ENCODE results near the gene TRIO. TPM values are rescaled to one million over a fixed set of nuclear protein-coding genes. Genes with fewer than 3 reads are reported as not detected.
A peak's percentile ranks its signal among the peaks of the same experiment; 100 is the strongest.

TRIO gene
- total and polyA plus RNA-seq, 11 donors: 35.2 to 99.1 (median 58.4) TPM

DNA sequence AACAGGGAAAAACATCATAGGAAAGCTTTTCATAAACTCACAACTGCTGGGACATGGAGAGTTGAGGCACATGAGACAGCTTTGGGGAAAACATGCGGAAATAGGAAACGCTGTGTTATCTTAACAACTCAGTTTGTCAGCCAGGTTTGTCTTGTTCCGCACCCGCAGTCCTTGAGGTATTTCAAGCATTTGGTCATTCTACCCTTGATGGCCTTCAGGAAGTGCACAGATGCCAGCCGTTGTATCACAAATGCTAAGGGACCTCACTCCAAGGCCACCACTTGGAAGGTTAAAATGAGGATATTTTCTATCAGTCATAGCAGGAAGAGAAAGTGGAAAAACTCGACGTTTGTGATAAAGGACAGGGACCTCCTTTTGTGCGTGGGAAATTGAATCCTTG, 83.8 kb downstream of the TRIO start:
- H3K4me1 ChIP-seq: peaks cover 8 to 81% (median 40%) of the 10 kb centered on the region in 12 donors
- no peaks in the 10 kb centered on the region for H3K36me3 ChIP-seq
- intact Hi-C loops (cut with DNase I): no loop called here
- TF ChIP-seq, protein P1, sequence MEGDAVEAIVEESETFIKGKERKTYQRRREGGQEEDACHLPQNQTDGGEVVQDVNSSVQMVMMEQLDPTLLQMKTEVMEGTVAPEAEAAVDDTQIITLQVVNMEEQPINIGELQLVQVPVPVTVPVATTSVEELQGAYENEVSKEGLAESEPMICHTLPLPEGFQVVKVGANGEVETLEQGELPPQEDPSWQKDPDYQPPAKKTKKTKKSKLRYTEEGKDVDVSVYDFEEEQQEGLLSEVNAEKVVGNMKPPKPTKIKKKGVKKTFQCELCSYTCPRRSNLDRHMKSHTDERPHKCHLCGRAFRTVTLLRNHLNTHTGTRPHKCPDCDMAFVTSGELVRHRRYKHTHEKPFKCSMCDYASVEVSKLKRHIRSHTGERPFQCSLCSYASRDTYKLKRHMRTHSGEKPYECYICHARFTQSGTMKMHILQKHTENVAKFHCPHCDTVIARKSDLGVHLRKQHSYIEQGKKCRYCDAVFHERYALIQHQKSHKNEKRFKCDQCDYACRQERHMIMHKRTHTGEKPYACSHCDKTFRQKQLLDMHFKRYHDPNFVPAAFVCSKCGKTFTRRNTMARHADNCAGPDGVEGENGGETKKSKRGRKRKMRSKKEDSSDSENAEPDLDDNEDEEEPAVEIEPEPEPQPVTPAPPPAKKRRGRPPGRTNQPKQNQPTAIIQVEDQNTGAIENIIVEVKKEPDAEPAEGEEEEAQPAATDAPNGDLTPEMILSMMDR (IDR thresholded peaks at IDR 0.05): no peak
- TF ChIP-seq POLR2A (IDR thresholded peaks at IDR 0.05): no peak
- peak overlapping the region in 1 of 12 donors; percentile 10 for H3K27ac ChIP-seq
- H3K4me3 ChIP-seq: no peak overlapping the region
- DNase-seq: no peak
- ATAC-seq: no peak
- H3K27me3 ChIP-seq: no peaks in the 10 kb centered on the region
- no peaks in the 10 kb centered on the region for H3K9me3 ChIP-seq
- 39 to 62% (median 50%) methylated on average over 8 of the region's 8 CpGs for WGBS, 4 donors

- Histone ChIP-seq H3K27me3 (no peaks in the 10 kb centered on the region), H3K4me3 (no peak overlapping the region), H3K4me1 (peaks cover 8 to 79% (median 38%) of the 10 kb centered on the region in 12 donors), H3K36me3 (no peaks in the 10 kb centered on the region), H3K9me3 (no peaks in the 10 kb centered on the region), H3K27ac (peak overlapping the region in 1 of 12 donors; percentile 10)
- WGBS, 4 donors: 48 to 54% (median 49%) methylated on average over 3 of the region's 3 CpGs
- DNase-seq (no peak), ATAC-seq (no peak)
- TF ChIP-seq POLR2A (IDR thresholded peaks at IDR 0.05): no peak
- TF ChIP-seq, protein P1 (IDR thresholded peaks at IDR 0.05): no peak
- intact Hi-C loops (cut with DNase I): no loop called here
Observed at GRCh38 chr5:14227513-14227912, 84.4 kb downstream of the TRIO start.

DNA sequence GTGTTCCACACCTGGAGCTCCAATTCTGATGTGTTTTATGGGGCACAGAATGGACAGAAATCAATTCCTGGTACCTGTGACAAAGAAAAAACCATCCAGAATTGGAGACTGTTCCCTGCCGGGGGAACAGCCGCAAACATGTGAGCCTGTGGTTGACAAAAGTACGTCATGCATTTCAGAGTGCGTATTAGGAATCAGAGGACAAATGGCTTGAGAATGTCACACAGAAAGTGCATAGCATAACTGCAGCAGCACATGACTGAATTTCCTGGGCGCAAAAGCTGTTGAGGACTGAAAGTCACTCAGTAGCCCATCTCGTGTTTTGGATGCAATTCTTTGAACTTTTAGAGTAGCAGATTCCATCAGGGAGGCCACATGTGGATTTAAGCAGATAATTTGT, 85.1 kb downstream of the TRIO start:
- Histone ChIP-seq H3K27ac (peak overlapping the region in 1 of 12 donors; percentile 6), H3K4me1 (peaks cover 3 to 72% (median 32%) of the 10 kb centered on the region in 12 donors), H3K27me3 (no peaks in the 10 kb centered on the region), H3K4me3 (no peak overlapping the region), H3K9me3 (no peaks in the 10 kb centered on the region), H3K36me3 (no peaks in the 10 kb centered on the region)
- intact Hi-C loops (cut with DNase I): no loop called here
- peak in 2 of 4 donors; percentile 40 to 53 for ATAC-seq
- no peak for DNase-seq
- no peak for TF ChIP-seq POLR2A (IDR thresholded peaks at IDR 0.05)
- TF ChIP-seq, protein P1 (IDR thresholded peaks at IDR 0.05): no peak
- WGBS, 4 donors: 73 to 80% (median 78%) methylated on average over 6 of the region's 6 CpGs

DNA sequence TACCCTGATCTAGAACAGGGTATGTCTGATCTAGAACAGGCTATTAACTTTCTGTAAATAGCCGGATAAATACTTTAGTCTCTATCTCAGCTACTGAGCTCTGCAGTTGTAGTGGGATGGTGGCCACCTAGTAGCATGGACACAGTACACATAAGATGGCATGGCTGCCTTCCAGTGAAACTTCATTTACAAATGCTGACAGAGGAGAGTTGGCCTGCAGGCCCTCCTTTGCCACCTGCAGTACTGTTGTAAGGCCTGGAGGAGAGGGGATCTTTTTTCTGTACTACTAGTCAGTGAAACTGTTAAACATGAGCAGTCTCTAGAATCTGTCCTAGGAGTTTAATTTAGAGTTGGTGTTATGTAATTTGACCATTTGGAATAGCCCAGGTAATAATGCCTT, 86.0 kb downstream of the TRIO start:
- intact Hi-C loops (cut with DNase I): no loop called here
- ATAC-seq (peak; percentile 74 to 91 (median 86)), DNase-seq (peak in 1 of 5 donors; percentile 61)
- no peak for TF ChIP-seq POLR2A (IDR thresholded peaks at IDR 0.05)
- 42 to 71% (median 63%) methylated on average over 1 of the region's 1 CpG for WGBS, 4 donors
- H3K4me3 ChIP-seq: no peak overlapping the region
- H3K27me3 ChIP-seq: no peaks in the 10 kb centered on the region
- peak overlapping the region in 1 of 12 donors; percentile 6 for H3K27ac ChIP-seq
- no peaks in the 10 kb centered on the region for H3K9me3 ChIP-seq
- peaks cover 3 to 65% (median 23%) of the 10 kb centered on the region in 12 donors for H3K4me1 ChIP-seq
- no peaks in the 10 kb centered on the region for H3K36me3 ChIP-seq

- TF ChIP-seq, protein P1 (IDR thresholded peaks at IDR 0.05): no peak
- no peak for TF ChIP-seq POLR2A (IDR thresholded peaks at IDR 0.05)
Observed at GRCh38 chr5:14229734-14230133, 86.6 kb downstream of the TRIO start.

More at GRCh38 chr5:14229734-14230133, 86.6 kb downstream of the TRIO start:
- H3K4me3 ChIP-seq: no peak overlapping the region
- no peaks in the 10 kb centered on the region for H3K9me3 ChIP-seq
- ATAC-seq (no peak), DNase-seq (no peak)
- no peak overlapping the region for H3K27ac ChIP-seq
- H3K4me1 ChIP-seq: peaks cover 3 to 65% (median 21%) of the 10 kb centered on the region in 12 donors
- WGBS, 4 donors: 78 to 84% (median 81%) methylated on average over 7 of the region's 7 CpGs
- H3K36me3 ChIP-seq: no peaks in the 10 kb centered on the region
- intact Hi-C loops (cut with DNase I): no loop called here
- no peaks in the 10 kb centered on the region for H3K27me3 ChIP-seq
